NCI-H2081 (cell line): ENCODE results near the gene CFAP46.
"Not testable (repeated sequence)": the region's sequence is repeated elsewhere in the genome, so short reads cannot be mapped to it uniquely, and the experiment has no call there.

ENCODE experiments used
- DNase-seq, 2 experiments: peaks; one replicate each; lab custom pipeline; 2025; lab: John Stamatoyannopoulos, UW

Gene CFAP46

GRCh38 chr10:132962623-132963429 lies 20.5 kb upstream of the CFAP46 start:
- DNase-seq = no peak

- no peak for DNase-seq
Measured at GRCh38 chr10:132961787-132962622, 19.6 kb upstream of the CFAP46 start.

- no peak for DNase-seq
Measured at GRCh38 chr10:132961420-132961786, 19.0 kb upstream of the CFAP46 start.

- no peak for DNase-seq
Measured at GRCh38 chr10:132960631-132961419, 18.5 kb upstream of the CFAP46 start.

GRCh38 chr10:132960071-132960472 lies 17.7 kb upstream of the CFAP46 start:
- DNase-seq = no peak

- no peak for DNase-seq
Measured at GRCh38 chr10:132959559-132959961, 17.2 kb upstream of the CFAP46 start.

- DNase-seq = no peak
Measured at GRCh38 chr10:132958883-132959558, 16.7 kb upstream of the CFAP46 start.

GRCh38 chr10:132957981-132958882 lies 15.9 kb upstream of the CFAP46 start:
- no peak for DNase-seq

- no peak for DNase-seq
Measured at GRCh38 chr10:132957131-132957530, 14.8 kb upstream of the CFAP46 start.

GRCh38 chr10:132956259-132956658 lies 13.9 kb upstream of the CFAP46 start:
- not testable (repeated sequence) for DNase-seq

GRCh38 chr10:132955479-132955878 lies 13.1 kb upstream of the CFAP46 start:
- no peak for DNase-seq

- DNase-seq = no peak
Measured at GRCh38 chr10:132953428-132953827, 11.1 kb upstream of the CFAP46 start.

- DNase-seq = no peak
Measured at GRCh38 chr10:132951926-132952325, 9.6 kb upstream of the CFAP46 start.

GRCh38 chr10:132948351-132948750 lies 6.0 kb upstream of the CFAP46 start:
- no peak for DNase-seq

GRCh38 chr10:132947843-132948242 lies 5.5 kb upstream of the CFAP46 start:
- DNase-seq = no peak

GRCh38 chr10:132946806-132947546 lies 4.6 kb upstream of the CFAP46 start:
- no peak for DNase-seq

- DNase-seq = no peak
Measured at GRCh38 chr10:132946311-132946710, 3.9 kb upstream of the CFAP46 start.

GRCh38 chr10:132945894-132946255 lies 3.5 kb upstream of the CFAP46 start:
- DNase-seq = no peak

GRCh38 chr10:132945125-132945893 lies 2.9 kb upstream of the CFAP46 start:
- DNase-seq = no peak
